HG03139 (cell line): ENCODE results near the gene WNT8A.

Source experiments
- ATAC-seq: cut with Tn5 transposase; IDR thresholded peaks from one replicate; pipeline ENCODE4 v1.9.1; 2021; ENCODE audit not compliant: unreplicated experiment

WNT8A gene

GRCh38 chr5:138139781-138140090, 55.9 kb downstream of the WNT8A start:
- no peak for ATAC-seq

DNA sequence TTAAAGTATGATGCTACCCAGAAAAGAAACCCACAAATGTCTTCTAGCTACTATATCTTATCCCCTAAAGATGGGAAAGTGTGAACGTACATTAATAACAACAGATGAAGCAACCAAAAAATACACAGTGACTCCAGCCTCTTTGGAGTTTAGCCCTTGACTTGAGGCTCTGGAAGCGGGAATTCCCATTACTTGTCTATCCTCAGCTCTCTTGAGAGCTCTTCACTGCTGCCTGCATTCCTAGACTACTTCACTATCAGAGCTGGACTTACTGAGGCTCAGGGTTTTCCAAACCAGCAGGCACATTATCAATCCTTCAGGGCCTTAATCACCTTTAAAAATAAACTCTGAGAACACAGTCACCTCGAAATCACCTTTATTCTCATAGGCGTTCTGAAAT, 56.4 kb downstream of the WNT8A start:
- ATAC-seq: no peak
